Retinal pigment epithelial cell (primary cell): ENCODE results near the gene PA2G4.

Experiments used
- DNase-seq: peaks from one replicate; pipeline ENCODE4 v3.0.0-alpha.2; 2010; ENCODE audit warnings: low read depth
- H3K4me3 ChIP-seq: 2 replicates; pipeline ENCODE4 v1.5.1; 2011; ENCODE audit warnings: mild to moderate bottlenecking, low read length, control low read depth, moderate library complexity
- TF ChIP-seq, protein P1 (sequence below): conservative IDR thresholded peaks from 2 replicates; pipeline ENCODE4 v1.5.1; 2011; ENCODE audit warnings: low read depth, low read length, control low read depth, inconsistent platforms

Gene PA2G4

DNA sequence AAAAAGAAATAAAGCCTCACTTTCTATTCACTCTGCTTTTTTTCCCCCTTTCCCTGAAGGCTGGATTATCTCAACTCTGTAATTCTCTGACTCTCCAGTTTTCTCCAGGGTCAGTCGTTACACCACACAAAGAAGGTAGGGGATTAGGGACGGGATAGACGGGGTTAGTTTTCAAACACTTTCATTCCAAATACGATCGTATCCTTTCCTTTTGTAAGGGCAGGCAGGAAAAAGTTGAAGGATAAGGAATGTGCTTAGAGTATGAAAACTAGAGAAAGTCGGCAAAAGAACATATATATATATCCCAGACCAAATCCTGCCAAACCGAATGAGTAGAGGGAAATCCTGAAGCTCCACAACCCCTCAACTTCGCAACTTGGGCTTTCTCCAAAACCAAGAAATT, 23.1 kb downstream of the PA2G4 start:
- peak overlapping the region; percentile 52 for H3K4me3 ChIP-seq
- DNase-seq: no peak
- TF ChIP-seq, protein P1, sequence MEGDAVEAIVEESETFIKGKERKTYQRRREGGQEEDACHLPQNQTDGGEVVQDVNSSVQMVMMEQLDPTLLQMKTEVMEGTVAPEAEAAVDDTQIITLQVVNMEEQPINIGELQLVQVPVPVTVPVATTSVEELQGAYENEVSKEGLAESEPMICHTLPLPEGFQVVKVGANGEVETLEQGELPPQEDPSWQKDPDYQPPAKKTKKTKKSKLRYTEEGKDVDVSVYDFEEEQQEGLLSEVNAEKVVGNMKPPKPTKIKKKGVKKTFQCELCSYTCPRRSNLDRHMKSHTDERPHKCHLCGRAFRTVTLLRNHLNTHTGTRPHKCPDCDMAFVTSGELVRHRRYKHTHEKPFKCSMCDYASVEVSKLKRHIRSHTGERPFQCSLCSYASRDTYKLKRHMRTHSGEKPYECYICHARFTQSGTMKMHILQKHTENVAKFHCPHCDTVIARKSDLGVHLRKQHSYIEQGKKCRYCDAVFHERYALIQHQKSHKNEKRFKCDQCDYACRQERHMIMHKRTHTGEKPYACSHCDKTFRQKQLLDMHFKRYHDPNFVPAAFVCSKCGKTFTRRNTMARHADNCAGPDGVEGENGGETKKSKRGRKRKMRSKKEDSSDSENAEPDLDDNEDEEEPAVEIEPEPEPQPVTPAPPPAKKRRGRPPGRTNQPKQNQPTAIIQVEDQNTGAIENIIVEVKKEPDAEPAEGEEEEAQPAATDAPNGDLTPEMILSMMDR: no peak

DNA sequence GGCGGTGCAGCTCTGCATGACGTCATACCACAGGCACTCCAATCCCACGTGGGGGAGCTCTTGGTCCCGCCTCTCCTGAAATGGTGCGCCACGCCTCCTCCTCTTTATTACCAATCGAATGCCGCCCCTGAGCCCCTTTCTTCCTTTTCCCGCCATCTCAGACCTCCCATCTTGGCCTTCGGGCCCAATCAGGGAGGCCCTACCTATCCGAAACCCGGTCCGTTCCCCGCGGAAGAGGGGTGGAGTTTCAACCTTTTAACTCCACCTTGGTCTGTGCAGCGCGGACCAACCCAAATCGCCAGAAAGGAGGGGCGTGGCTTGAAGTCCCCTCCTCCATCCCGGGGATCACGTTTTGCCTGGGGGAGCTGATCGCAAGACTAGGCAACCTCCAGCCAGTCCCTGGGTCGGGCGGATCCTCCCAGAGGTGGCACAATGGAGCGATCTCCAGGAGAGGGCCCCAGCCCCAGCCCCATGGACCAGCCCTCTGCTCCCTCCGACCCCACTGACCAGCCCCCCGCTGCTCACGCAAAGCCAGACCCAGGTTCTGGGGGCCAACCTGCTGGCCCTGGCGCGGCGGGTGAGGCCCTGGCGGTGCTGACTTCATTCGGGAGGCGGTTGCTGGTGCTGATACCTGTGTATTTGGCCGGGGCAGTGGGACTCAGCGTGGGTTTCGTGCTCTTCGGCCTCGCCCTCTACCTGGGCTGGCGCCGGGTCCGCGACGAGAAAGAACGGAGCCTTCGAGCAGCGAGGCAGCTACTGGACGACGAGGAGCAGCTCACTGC, 23.7 kb downstream of the PA2G4 start, which contains the start of gene ESYT1:
Gene ESYT1 (plus strand): TSS at position 380 of the 782 bp plus-strand sequence. CDS start 53 bp downstream, at position 433.
- peak; percentile 99 for DNase-seq
- peak within 1 kb of the TSS; percentile 83 for H3K4me3 ChIP-seq
- TF ChIP-seq, protein P1: no peak

DNA sequence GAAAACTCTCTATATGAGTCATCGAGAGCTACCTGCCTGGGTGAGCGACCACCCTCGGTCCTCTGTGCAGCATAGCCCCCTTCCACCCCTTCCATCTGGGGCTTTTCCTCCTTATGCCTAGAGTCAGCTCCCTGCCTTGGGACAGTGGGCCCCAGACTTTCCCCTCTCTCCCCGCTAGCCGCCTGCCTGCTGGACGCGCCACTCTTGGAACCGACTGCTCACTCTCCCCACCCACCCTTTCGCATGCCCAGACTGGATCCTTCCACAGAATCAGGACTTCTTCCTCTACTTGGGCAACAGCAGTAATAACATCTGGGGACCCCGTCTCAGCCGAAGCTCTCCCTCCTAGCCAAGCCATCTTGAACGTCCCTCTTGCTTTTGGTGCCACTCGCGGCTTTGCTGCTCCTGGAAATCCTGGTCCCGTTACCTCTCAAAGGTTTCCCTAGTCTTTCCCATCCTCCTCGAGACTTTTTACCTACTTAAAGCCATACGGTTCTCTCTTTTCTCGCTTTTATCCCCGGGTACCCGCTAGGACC, 24.4 kb downstream of the PA2G4 start:
- no peak for DNase-seq
- TF ChIP-seq, protein P1: no peak
- H3K4me3 ChIP-seq: peak overlapping the region; percentile 83

DNA sequence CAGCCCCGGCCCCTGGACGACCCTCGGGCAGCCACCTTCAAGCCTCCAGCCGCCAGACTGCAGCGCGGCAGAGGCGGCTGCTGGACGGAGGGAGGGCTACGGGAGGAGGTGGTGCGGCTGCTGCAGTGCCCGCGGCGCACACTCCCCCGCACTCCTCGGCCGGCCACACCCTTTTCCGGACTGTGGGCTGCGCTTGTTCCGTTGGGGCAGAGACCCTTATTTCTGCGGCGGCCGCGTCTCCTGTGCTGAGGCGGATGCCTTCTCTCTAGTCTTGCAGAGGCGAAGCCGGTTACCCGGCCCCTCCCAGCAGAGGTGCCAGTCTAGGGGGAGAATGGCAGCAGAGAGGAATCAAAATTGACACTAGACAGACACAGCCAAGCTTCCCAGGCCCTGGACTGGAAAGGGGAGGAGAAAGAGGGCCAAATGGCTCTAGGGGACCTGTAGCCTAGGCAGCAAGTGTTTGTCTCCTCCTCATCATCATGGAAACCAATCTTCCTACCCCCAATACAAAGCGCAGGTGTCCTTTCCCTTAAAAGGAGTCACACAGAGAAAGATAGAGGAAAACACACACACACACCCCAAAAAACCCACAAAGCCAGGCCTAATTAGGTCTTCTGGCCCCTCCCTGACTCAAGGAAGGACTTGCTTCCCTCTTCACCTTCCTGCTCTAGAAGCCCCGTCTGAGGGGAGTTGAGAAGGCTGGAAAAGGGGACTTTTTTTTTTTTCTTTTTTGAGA, 25.0 kb downstream of the PA2G4 start:
- DNase-seq: no peak
- H3K4me3 ChIP-seq: peak overlapping the region; percentile 83
- TF ChIP-seq, protein P1: no peak

DNA sequence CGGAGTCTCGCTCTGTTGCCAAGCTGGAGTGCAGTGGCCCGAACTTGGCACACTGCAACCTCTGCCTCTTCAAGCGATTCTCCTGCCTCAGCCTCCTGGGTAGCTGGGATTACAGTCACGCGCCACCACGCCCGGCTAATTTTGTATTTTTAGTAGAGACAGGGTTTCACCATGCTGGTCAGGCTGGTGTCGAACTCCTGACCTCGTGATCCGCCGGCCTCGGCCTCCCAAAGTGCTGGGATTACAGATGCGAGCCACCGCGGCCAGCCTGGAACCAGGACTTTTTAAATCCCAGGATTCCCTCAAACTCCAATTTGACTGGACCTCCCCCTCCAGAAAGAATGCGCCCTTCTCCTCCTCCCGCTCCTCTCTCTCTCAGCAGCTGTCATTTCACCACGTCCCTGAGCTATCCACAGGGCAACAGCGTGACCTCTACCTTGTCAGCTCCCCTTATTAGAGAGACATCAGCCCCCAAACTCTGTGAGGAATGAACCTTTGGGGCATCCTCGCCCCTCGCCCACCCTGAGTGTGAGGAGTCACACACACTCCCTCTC, 25.7 kb downstream of the PA2G4 start:
- peak overlapping the region; percentile 83 for H3K4me3 ChIP-seq
- TF ChIP-seq, protein P1: no peak
- no peak for DNase-seq

DNA sequence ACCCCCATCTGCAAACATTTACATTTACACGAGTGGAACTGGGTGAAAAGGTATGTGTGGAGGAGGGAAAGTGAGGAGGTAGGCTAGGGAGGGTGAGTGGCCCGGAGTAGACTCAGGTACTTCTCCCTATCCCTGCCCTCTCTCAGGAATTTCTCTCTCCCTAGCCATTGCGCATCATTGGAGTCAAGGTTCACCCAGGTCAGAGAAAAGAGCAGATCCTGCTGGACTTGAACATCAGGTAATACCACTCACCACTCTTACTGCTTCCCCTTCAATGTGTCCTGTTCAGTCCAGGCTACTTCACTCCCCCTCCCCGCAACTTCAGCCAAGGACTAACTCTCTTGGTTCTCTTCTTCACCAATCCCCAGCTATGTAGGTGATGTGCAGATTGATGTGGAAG, 26.5 kb downstream of the PA2G4 start:
- DNase-seq: no peak
- H3K4me3 ChIP-seq: no peak overlapping the region
- TF ChIP-seq, protein P1: no peak
